Epithelial cell of esophagus (primary cell): Measurements from ENCODE around the gene SSH3.
A peak's percentile ranks its signal among the peaks of the same experiment; 100 is the strongest.
"Not testable (repeated sequence)": the region's sequence is repeated elsewhere in the genome, so short reads cannot be mapped to it uniquely, and the experiment has no call there.

Source experiments
- DNase-seq: peaks from one replicate; pipeline ENCODE4 v3.0.0; 2010; ENCODE audit warnings: low read depth
- H3K4me3 ChIP-seq: 2 replicates; pipeline ENCODE4 v1.5.1; 2011; ENCODE audit warnings: mild to moderate bottlenecking, low read length, control low read depth
- CTCF ChIP-seq: IDR thresholded peaks from 2 replicates; pipeline ENCODE4 v1.5.1; 2011; ENCODE audit warnings: low read depth, mild to moderate bottlenecking, low read length, control low read depth, inconsistent platforms; ENCODE audit not compliant: insufficient read depth; ENCODE audit errors: missing control alignments

Gene SSH3

GRCh38 chr11:67315325-67315909, 12.1 kb downstream of the SSH3 start:
- TF ChIP-seq CTCF: no peak
- DNase-seq: no peak
- H3K4me3 ChIP-seq: no peak overlapping the region

- no peak for DNase-seq
- peak overlapping the region; percentile 83 for H3K4me3 ChIP-seq
- no peak for TF ChIP-seq CTCF
These were observed 13.5 kb downstream of the SSH3 start for GRCh38 chr11:67316882-67317204.

- H3K4me3 ChIP-seq: peak overlapping the region; percentile 83
- DNase-seq: peak; percentile 94
- peak; percentile 84 for TF ChIP-seq CTCF
These were observed 14.0 kb downstream of the SSH3 start for GRCh38 chr11:67317205-67317887.

GRCh38 chr11:67317888-67318555, 14.7 kb downstream of the SSH3 start:
- TF ChIP-seq CTCF: no peak
- DNase-seq: peak; percentile 42
- H3K4me3 ChIP-seq: peak overlapping the region; percentile 83

GRCh38 chr11:67318876-67319275, 15.5 kb downstream of the SSH3 start:
- H3K4me3 ChIP-seq: peak overlapping the region; percentile 83
- DNase-seq: not testable (repeated sequence)

GRCh38 chr11:67320011-67320410, 16.7 kb downstream of the SSH3 start:
- TF ChIP-seq CTCF: no peak
- H3K4me3 ChIP-seq: no peak overlapping the region
- DNase-seq: no peak

GRCh38 chr11:67320691-67321090, 17.4 kb downstream of the SSH3 start:
- no peak for DNase-seq

More at GRCh38 chr11:67320691-67321090, 17.4 kb downstream of the SSH3 start:
- TF ChIP-seq CTCF: no peak
- no peak overlapping the region for H3K4me3 ChIP-seq
